Measurements from ENCODE around the gene CHRM3. TPM values are rescaled to one million over a fixed set of nuclear protein-coding genes. Genes with fewer than 3 reads are reported as not detected.

Gene CHRM3
- total RNA-seq, 2 donors from 2014 or later, result 2.0 to 5.5 TPM

DNA sequence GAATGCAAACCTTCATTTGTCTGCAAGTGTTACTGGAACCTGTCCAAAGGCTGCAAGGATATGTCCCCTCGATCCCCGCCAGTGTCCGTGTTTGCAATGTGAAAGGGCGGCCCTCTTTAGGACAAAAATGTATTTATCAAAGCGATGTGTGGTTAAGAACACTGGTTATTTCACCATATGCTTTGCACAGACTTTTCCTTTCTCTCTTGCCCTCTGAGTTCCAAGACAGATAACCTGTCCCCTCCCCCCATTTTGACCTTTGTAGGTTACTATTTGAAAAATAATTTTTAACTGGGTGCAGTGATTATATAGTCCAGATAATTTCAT, 1.8 kb downstream of the CHRM3 start:
- no peaks in the 10 kb centered on the region for H3K36me3 Mint-ChIP-seq (ENCODE audit: low read depth)
- no peak overlapping the region for H3K27ac Mint-ChIP-seq
- H3K27me3 Mint-ChIP-seq (ENCODE audit: insufficient read depth), result peaks cover 72% of the 10 kb centered on the region
- H3K27ac ChIP-seq (ENCODE audit: low read depth, low read length), result no peak overlapping the region
- H3K9ac ChIP-seq (ENCODE audit: extremely low read depth, low read length, poor library complexity, severe bottlenecking), result no peak overlapping the region
- H3K9me3 ChIP-seq (ENCODE audit: control insufficient read depth, low read length), result no peaks in the 10 kb centered on the region
- no peaks in the 10 kb centered on the region for H3K4me1 ChIP-seq (ENCODE audit: control insufficient read depth, insufficient read depth, low read length)
- TF ChIP-seq, protein P1, sequence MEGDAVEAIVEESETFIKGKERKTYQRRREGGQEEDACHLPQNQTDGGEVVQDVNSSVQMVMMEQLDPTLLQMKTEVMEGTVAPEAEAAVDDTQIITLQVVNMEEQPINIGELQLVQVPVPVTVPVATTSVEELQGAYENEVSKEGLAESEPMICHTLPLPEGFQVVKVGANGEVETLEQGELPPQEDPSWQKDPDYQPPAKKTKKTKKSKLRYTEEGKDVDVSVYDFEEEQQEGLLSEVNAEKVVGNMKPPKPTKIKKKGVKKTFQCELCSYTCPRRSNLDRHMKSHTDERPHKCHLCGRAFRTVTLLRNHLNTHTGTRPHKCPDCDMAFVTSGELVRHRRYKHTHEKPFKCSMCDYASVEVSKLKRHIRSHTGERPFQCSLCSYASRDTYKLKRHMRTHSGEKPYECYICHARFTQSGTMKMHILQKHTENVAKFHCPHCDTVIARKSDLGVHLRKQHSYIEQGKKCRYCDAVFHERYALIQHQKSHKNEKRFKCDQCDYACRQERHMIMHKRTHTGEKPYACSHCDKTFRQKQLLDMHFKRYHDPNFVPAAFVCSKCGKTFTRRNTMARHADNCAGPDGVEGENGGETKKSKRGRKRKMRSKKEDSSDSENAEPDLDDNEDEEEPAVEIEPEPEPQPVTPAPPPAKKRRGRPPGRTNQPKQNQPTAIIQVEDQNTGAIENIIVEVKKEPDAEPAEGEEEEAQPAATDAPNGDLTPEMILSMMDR (conservative IDR thresholded peaks at IDR 0.05), result no peak
- H3K4me1 Mint-ChIP-seq, result peaks cover 19% of the 10 kb centered on the region
- peak overlapping the region; percentile 68 for H3K4me3 Mint-ChIP-seq
- 63 to 66% methylated on average over 3 to 5 of the region's 5 CpGs for WGBS, 2 experiments (ENCODE audit: insufficient coverage in 1 of 2, insufficient read length in 1 of 2)
- peaks cover 68% of the 10 kb centered on the region for H3K27me3 ChIP-seq (ENCODE audit: control insufficient read depth, insufficient read depth, low read length, poor library complexity, severe bottlenecking)
- no peaks in the 10 kb centered on the region for H3K9me3 Mint-ChIP-seq
- H3K36me3 ChIP-seq (ENCODE audit: control insufficient read depth, insufficient read depth, low read length), result no peaks in the 10 kb centered on the region
- peak overlapping the region; percentile 83 for H3K4me3 ChIP-seq (ENCODE audit: low read length)
- DNase-seq, result no peak

DNA sequence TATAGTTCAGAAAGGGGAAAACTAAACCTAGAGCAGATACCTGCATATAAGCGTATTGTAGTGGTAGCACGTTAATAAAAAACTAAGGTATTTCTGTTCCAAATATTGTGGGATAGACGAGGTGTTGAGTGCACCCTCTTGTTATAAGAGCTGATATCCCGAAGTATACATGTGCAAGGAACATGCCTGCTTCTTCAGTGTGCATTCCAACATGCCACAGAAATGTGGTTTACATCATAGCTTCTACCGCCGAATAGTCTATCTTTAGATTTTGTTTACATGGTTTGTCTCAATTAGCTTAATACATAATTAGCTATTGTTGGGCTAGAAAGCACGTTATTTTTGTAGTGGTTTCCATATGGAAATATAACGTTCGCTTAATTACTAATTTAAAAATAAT, 2.2 kb downstream of the CHRM3 start:
- WGBS, 2 experiments (ENCODE audit: insufficient coverage in 1 of 2, insufficient read length in 1 of 2), result 94 to 99% methylated on average over 7 to 9 of the region's 9 CpGs
- Histone ChIP-seq H3K9me3 (ENCODE audit: control insufficient read depth, low read length) (no peaks in the 10 kb centered on the region), H3K4me1 (ENCODE audit: control insufficient read depth, insufficient read depth, low read length) (no peaks in the 10 kb centered on the region), H3K27me3 (ENCODE audit: control insufficient read depth, insufficient read depth, low read length, poor library complexity, severe bottlenecking) (peaks cover 68% of the 10 kb centered on the region), H3K36me3 (ENCODE audit: control insufficient read depth, insufficient read depth, low read length) (no peaks in the 10 kb centered on the region), H3K27ac (ENCODE audit: low read depth, low read length) (no peak overlapping the region), H3K4me3 (ENCODE audit: low read length) (no peak overlapping the region), H3K9ac (ENCODE audit: extremely low read depth, low read length, poor library complexity, severe bottlenecking) (no peak overlapping the region)
- TF ChIP-seq, protein P1 (conservative IDR thresholded peaks at IDR 0.05), result no peak
- peaks cover 69% of the 10 kb centered on the region for H3K27me3 Mint-ChIP-seq (ENCODE audit: insufficient read depth)
- no peak overlapping the region for H3K4me3 Mint-ChIP-seq
- no peak for DNase-seq
- H3K36me3 Mint-ChIP-seq (ENCODE audit: low read depth), result no peaks in the 10 kb centered on the region
- peaks cover 19% of the 10 kb centered on the region for H3K4me1 Mint-ChIP-seq
- H3K9me3 Mint-ChIP-seq, result no peaks in the 10 kb centered on the region
- H3K27ac Mint-ChIP-seq, result no peak overlapping the region

DNA sequence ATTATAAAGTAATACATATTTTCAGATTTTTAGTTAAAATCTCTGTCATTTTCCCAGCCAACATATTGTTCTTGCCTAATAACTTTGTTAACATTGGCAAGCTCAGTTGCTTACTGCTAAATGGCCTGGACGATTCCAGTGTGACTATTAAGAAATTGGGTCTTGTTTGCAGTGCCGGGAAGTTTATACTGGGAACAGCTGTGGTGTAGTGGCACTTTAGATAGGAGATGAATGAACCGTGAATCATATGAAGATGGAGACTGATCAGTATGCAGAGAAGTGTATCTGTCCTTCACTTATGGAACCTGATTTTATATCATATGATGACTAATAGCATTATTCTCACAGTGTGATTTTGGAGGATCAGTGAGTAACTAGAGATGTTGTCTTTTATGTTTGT, 3.3 kb downstream of the CHRM3 start:
- no peak overlapping the region for H3K4me3 Mint-ChIP-seq
- no peak for DNase-seq
- Histone ChIP-seq H3K27me3 (ENCODE audit: control insufficient read depth, insufficient read depth, low read length, poor library complexity, severe bottlenecking) (peaks cover 59% of the 10 kb centered on the region), H3K4me1 (ENCODE audit: control insufficient read depth, insufficient read depth, low read length) (no peaks in the 10 kb centered on the region), H3K4me3 (ENCODE audit: low read length) (no peak overlapping the region), H3K9ac (ENCODE audit: extremely low read depth, low read length, poor library complexity, severe bottlenecking) (no peak overlapping the region), H3K9me3 (ENCODE audit: control insufficient read depth, low read length) (no peaks in the 10 kb centered on the region), H3K27ac (ENCODE audit: low read depth, low read length) (no peak overlapping the region), H3K36me3 (ENCODE audit: control insufficient read depth, insufficient read depth, low read length) (no peaks in the 10 kb centered on the region)
- peaks cover 60% of the 10 kb centered on the region for H3K27me3 Mint-ChIP-seq (ENCODE audit: insufficient read depth)
- WGBS, 2 experiments (ENCODE audit: insufficient coverage in 1 of 2, insufficient read length in 1 of 2), result 86 to 100% methylated on average over 2 to 3 of the region's 3 CpGs
- no peaks in the 10 kb centered on the region for H3K36me3 Mint-ChIP-seq (ENCODE audit: low read depth)
- no peak overlapping the region for H3K27ac Mint-ChIP-seq
- H3K9me3 Mint-ChIP-seq, result no peaks in the 10 kb centered on the region
- TF ChIP-seq, protein P1 (conservative IDR thresholded peaks at IDR 0.05), result no peak
- H3K4me1 Mint-ChIP-seq, result peaks cover 19% of the 10 kb centered on the region
